KBM-7 (cell line): ENCODE results near the gene DMXL2.
A peak's percentile ranks its signal among the peaks of the same experiment; 100 is the strongest.
"Not testable (repeated sequence)": the region's sequence is repeated elsewhere in the genome, so short reads cannot be mapped to it uniquely, and the experiment has no call there.

Experiments used
- DNase-seq: peaks from one replicate; pipeline ENCODE4 v3.0.0-alpha.2; 2015
- in situ Hi-C: fragments of 300-500 bp; cut with MboI; formaldehyde crosslinking; loops from 2 replicates; pipeline ENCODE4 v1.14.3; 2020; ENCODE audit warnings: low sequenced_read_pairs, low pct_unique_long_range_greater_than_20kb, mixed read lengths

The DMXL2 gene

DNA sequence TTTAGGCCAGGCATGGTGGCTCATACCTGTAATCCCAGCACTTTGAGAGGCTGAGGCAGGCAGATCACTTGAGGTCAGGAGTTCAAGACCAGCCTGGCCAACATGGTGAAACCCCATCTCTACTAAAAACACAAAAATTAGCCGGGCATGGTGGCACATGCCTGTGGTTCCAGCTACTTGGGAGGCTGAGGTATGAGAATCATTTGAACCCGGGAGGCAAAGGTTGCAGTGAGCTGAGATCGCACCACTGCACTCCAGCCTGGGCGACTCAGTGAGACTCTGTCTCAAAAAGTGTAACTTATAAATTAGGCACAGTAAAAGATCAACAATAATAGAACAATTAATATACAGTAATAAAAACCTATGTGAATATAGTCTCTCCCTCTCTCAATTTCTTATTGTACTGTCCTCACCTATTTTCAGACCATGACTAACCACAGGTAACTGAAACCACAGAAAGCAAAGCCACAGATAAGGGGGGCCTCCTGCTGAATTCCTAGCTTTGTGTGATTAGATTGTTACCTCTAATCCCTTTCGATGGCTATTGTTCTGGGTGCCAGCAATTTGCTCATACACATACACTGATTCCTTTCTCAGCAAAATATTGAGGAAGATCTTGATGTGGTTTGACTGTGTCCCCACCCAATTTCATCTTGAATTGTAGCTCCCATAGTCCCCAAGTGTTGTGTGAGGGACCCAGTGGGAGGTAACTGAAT lies 176.4 kb downstream of the DMXL2 start:
- in situ Hi-C loops, DNase-seq: not testable (repeated sequence)

DNA sequence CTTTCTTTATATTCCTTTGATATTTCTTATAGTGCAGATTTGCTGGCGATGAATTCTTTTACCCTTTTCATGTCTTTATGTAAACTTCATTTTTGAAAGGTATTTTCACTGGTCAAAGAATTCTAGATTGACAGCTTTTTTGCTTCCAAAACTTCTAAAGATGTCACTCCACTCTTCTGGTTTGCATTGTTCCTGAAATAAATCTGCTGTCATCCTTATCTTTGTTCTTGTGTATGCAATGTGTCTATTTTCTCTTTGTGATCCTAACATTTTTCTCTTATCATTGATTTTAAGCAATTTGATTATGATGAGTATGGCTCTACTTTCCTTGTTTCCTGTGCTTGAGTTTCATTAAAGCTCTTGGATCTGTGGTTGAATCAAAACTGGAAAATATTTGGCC lies 177.8 kb downstream of the DMXL2 start:
- no peak for DNase-seq
- in situ Hi-C loops: no loop called here

DNA sequence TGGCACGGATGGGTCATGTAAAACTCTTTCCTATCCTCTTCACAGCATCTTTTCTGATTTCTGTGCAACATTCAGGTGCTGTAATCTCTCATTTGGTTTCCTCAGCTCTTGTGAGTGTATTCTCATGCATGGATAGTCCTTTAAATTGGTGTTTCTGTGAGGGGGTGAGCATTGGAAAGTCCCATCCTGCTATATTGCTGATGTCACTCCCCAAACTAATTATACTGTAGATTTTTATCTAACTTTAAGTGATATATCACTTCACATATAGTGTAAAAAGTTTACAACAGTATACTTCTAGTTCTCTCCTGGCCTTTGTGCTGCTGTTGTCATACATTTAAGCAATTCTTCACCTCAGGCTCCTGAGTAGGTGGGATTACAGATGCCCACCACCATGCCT lies 178.5 kb downstream of the DMXL2 start:
- no peak for DNase-seq
- in situ Hi-C loops: no loop called here

DNA sequence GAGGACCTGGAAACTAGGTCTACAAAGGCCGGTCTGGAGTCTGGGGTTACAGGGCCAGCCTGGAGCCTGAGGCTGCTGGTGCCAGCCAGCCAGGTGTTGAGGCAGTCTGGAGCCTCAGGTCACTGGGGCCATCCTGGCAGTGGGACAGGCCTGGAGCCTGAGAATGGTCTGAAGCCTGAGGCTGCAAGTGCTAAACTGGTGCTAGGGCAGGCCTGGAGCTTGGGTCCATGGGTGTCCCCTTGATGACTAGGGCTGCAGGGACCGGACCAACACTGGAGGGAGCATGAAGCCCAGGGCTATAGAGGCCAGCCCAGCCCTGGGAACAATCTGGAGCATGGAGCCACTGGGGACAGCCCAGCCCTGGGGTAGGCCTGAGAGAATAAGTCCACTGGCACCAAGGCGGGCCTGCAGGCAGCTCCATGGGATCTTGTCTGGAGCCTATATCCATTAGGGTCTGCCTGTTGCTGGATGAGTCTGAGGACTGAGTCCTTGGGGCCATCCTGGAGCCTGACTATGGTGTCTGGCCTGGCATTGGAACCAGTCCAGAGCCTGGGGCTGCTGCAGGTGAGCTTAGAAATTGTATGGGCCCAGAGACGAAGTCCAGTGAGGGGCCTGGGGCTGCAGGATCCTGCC lies 179.2 kb downstream of the DMXL2 start:
- in situ Hi-C loops: no loop called here
- DNase-seq: no peak

DNA sequence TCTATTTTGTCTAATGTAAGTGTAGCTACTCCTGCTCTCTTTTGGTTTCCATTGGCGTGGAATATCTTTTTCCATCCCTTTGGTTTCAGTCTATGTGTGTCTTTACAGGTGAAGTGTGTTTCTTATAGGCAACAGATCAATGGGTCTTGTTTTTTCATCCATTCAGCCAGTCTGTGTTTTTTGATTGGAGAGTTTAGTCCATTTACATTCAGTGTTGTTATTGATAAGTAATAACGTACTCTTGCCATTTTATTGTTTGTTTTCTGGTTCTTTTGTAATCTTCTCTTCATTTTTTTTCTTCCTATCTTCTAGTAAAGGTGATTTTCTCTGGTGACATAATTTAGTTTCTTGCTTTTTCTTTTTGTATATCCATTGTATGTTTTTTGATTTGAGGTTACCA lies 184.0 kb downstream of the DMXL2 start:
- in situ Hi-C loops: no loop called here

DNA sequence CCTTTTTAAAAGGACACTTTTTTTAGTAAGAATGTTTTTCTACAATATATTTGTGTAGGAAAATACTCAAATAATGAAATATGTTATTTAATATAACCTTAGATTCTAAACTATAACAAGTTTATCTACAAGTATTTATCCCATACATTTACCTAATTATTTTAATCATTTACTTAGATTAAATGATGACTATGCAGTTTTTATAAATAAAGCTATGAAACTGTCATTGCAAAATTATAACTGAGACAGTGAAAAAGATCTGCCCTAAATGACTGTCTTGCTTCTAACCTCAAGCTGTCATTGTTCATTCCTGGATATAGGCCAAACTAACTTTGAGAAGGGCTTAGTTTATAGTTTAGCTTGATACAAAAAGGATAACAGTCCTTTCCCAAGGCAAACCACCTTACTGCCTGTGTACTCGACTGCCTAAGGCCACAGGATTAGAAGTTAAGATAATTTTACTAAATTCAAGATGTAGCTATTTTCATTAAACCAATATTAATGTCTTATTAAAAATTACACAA lies 197.0 kb downstream of the DMXL2 start:
- in situ Hi-C loops: no loop called here
- DNase-seq: no peak

More for the DNA sequence above, 184.0 kb downstream of the DMXL2 start:
- no peak for DNase-seq

DNA sequence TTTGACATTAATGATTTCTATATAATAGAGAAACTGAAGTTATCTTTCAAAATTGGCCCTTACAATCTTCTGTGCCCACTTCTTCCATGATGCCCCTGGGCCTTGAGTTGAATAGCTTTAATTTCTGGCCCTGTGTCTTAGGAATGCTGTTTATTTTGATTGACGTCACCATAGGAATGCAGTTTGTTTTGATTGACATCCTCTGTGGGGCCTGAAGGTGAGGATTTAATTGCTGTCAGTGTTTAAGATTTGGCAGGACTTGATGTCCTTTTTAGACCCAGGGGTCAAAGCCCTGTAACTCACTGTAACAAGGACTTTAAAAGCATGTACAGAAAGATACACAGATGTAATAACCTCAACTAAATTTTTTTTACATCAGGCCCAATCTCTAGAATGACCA lies 197.8 kb downstream of the DMXL2 start:
- in situ Hi-C loops: no loop called here
- no peak for DNase-seq

DNA sequence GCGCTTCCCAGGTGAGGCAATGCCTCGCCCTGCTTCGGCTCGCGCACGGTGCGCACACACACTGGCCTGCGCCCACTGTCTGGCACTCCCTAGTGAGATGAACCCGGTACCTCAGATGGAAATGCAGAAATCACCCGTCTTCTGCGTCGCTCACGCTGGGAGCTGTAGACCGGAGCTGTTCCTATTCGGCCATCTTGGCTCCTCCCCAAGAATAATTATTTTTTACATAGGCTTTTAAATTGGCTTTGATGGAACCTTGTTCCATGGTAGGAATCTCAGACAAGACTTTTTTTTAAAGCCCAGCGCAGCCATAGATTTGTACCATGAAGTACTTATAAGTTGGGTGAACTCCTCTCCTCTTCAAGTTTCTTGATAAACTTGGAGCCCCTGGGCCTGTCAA lies 199.5 kb downstream of the DMXL2 start:
- DNase-seq, in situ Hi-C loops: not testable (repeated sequence)

DNA sequence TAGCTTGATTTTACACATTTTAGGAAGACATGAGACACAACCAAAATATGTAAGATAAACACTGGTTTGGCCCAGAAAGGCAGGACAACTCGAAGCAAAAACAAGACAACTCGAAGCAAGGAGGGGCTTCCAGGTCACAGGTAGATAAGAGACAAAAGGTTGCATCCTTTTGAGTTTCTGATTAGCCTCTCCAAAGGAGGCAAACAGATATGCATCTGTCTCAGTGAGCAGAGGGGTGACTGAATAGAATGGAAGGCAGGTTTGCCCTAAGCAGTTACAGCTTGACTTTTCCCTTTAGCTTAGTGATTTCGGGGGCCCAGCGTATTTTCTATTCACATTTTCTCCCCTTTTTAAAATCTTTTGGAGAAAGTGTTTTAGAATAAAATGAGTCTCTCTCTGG lies 206.4 kb downstream of the DMXL2 start:
- in situ Hi-C loops: no loop called here
- no peak for DNase-seq

DNA sequence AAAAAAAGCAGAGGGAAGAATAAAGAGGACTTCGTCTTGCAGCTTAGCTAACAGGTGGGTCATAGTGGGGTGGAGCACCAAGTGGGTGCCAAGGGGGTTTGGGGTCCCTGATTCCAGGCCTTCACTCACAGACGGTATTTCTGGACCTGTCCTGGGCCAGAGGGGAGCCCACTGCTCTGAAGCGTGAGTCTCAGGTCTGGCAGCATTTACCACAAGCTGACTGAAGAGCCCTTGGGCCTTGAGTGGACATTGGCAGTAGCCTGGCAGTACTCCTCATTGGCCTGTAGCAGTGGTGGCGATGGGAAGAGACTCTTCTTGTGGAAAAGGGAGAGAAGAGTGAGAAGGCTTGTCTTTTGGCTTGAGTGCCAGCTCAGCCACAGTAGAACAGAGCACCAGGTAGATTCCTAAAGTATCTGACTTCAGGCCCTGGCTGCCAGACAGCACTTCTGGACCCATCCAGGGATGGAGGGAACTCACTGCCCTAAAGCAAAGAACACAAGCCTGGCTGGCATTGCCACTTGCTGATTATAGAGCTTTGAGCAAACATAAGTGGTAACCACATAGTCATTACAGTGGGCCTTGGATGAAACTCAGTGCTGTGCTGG lies 208.2 kb downstream of the DMXL2 start:
- in situ Hi-C loops: no loop called here
- no peak for DNase-seq

DNA sequence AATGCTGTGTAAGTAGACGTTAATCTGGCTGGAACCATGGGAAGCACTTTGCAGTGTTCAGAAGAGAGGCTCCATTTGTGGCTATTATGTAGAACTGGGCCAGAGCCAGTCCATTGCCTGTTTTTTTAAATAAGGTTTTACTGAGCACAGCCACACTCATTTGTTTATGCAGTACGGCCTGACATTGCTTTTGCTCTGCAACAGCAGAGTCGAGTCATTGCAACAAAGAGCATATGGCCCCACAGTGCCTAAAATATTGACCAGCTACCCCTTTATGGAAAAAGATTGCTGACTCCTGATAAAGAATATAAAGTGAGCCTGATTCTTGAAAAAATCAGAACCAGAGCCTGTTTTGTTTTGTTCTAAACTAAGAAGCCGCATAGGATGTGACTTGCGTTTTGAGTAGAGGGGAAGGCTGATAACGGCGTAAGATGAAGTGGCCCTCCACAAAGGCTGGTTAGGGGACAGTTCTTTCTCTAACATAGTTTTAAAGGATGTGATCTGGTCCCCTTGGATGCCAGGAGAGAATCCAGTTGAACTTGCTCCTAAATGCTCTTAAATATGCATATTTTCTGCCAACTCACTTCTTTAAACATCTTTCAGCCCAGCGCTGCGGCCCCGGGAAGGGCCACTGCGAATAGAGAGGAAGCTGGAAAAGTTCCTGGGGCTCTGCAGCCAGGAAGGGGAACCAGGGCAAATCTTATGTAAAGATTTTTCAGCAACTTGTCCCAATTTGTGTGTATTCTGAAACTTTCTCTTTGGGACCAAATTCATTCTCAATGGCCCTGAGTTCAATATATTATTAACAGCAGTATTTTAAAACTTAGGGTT lies 216.7 kb downstream of the DMXL2 start:
- no peak for DNase-seq
- in situ Hi-C loops: no loop called here

DNA sequence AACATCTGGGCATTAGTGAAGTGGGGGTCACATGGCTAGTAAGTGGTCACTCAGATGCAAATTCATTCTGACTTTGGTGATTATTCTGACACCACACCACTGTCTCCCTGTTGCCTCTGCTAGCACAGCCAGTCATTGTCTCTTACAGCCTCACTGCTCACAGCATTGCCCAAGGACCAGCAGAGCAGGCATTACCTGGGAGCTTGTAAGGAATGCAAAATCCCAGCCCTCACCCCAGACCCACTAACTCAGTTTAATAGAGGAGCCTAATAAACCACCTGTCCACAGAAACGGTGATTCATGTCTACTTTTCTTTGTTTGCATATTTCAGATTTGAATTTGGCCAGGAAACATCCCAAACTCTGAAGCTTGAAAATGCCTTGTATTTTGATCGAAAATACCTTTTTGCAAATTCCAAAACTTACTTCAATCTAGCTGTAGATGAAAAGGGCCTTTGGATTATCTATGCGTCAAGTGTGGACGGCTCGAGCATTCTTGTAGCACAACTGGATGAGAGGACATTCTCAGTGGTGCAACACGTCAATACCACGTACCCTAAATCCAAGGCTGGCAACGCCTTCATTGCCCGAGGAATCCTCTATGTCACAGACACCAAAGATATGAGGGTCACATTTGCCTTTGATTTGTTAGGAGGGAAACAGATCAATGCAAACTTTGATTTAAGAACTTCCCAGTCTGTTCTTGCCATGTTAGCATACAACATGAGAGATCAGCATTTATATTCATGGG lies 218.4 kb downstream of the DMXL2 start:
- in situ Hi-C loops: no loop called here

DNA sequence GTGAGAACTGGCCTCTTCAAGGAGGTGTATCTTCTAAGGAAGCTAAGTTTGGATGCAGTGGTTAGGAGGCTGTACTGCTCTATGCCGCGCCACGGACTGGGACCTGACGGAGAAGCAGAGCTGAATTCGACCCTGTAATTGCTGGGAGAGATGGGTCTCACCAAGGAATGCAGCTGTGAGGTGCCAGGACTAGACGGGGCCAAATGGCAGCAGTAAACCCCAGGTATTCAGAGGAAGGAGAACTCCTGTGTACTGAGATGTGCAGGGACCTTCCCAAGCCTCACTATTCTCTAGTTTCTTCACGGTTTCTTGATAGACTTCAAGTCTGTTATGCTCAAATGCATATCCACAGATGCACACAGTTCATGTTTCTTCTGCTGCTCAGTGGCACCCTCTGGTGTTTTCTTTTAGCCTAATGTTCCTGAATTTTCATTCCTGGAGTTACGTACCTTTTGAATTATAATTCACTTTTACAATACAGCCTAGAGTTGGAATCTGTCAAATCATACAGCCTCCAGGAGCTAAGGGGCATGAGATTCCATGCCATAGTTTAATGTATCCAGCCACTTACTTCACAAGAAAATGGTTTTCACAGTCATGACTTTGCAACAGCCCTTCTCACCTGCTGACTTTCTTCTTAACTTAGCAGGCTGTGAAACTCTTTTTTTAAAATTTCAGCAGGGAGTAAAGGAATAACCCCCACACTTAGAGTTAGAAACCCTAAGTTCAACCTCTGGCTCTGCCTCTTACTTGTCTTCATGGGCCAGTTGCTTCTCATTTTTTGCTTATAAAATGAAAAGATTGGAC lies 219.3 kb downstream of the DMXL2 start:
- peak; percentile 43 for DNase-seq
- in situ Hi-C loops: no loop called here

More for the DNA sequence above, 218.4 kb downstream of the DMXL2 start:
- DNase-seq: no peak

DNA sequence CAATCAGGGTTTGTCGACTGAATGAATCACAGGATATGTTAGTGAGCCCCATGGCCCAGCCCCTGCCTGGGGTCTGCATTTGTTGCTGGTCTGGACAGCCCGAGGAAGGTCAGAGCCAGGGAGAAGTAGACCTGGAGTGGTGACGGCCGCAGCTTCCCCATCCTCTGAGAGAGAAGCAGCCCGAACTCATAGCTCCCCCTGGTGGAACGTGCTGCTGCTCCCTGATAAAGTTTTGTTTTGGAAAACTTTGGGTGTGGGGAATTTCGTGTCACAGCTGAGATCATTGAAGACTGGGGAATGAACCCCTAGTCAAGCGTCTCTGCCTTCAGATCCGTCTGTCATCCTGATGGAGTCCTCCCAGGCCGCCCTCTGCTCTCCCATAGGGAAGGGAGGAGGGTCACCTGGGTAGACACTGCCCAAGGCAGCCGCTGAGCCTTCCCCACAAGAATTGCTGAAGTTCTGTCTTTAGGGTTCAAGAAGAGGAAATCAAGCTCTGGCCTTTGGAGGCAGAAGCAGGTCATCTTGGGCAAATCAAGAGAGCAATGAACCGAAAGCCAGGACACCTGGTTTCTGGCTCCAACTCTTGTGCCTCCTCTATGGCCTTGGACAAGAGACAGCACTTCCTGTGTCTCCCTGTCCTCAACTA lies 220.6 kb downstream of the DMXL2 start:
- peak; percentile 51 for DNase-seq
- in situ Hi-C loops: no loop called here

DNA sequence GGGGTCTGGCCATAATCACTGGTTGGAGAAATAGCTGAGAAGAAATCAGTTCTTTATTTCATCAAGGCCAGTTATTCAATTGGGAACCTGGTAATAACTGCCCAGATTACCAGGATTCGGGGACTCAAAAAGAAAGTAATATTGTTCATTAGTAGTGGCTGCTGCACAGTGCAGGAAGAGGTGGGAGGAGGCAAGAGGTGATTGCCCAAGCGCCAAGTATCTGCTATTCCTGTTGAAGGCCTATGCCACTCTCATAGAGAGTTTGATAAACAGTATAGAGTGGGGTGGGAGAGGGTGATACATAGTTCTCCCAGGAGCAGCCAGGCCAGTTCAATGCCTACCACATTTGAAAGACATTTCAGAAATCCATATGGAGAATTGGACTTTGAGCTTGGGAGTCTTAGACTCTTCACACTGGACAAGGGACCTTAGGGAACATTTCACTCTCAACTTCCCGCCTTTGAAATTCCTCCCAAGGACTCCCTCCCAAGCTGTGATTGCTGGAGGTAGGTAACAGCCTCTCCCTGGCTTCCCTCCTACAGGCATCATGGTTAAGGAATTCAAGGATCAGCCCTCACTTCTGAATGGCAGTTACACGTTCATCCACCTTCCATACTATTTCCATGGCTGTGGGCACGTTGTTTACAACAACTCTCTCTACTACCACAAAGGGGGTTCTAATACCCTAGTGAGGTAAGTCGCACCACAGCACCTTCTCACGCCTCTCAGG lies 221.4 kb downstream of the DMXL2 start:
- in situ Hi-C loops: no loop called here

DNA sequence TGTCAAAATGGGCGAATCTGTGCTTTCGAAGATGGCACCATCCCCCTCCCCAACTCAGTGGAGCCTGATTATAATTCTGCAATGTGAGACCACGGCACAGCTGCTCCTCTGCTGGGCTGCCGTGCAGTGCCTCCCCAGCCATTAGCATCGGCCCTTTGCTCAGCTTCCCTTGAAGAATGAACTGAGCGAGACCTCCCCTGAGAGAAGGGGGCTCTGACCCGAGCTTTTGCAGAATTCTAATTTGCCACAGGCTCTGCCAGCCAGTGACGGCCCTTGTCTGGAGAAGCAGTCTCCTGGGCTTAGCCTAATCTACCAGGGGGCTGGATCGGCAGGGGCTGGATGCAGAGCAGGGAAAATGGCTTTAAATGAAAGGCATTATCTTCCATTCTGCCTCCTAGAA lies 223.9 kb downstream of the DMXL2 start:
- DNase-seq: no peak
- in situ Hi-C loops: no loop called here

More for the DNA sequence above, 221.4 kb downstream of the DMXL2 start:
- no peak for DNase-seq
